ENCODE results near the gene RDH13. TPM values are rescaled to one million over a fixed set of nuclear protein-coding genes. Genes with fewer than 3 reads are reported as not detected.
A peak's percentile ranks its signal among the peaks of the same experiment; 100 is the strongest.
"Not testable (repeated sequence)": the region's sequence is repeated elsewhere in the genome, so short reads cannot be mapped to it uniquely, and the experiment has no call there.

RDH13 gene
- 100 to 1,000 TPM in 2 of 4 donors, 10 to 100 TPM in 2; 70.6 to 225 (median 108) TPM for total RNA-seq

DNA sequence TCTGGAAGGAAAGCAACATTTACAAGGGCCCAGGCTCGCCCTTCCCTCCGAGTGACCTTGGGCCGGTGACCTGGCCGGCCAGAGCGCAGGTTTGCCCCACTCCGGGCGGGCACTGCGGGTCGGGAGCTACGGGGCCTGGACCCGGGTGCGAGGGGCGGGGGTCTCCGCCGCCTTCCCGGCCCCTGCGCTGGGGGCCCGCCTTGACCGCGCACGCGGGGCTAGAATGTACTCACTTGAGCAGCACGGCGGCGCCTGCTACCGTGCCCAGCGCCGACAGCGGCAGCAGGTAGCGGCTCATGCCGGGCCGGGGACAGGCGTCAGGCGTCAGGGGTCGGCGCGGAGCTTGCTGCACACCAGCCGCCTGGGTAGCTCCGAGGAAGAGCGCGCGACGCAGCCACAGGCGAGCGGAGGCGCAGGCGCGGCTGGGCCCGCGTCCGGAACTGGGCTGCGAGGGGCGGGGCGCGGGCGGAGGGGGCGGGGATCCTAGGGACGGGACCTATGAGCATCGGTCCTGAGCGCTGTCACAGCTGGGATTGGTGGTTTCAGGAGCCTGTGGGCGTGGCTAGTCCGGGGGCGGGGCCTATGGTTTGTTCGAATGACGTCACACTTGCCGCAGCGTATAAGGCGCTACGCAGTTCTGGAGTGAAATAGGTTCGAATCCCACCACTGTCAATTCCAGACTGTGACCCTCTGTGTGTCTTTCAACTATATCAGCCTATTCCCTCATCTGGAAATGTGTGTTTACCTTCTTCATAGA is at the start of gene RDH13:
RDH13 (minus strand) TSS at position 414 of the 757 bp plus-strand sequence; CDS start at position 298, 116 bp downstream.
- no peak for TF ChIP-seq POLR2A (IDR thresholded peaks at IDR 0.05)
- TF ChIP-seq EP300 (IDR thresholded peaks at IDR 0.05) = no peak
- TF ChIP-seq, protein P1, sequence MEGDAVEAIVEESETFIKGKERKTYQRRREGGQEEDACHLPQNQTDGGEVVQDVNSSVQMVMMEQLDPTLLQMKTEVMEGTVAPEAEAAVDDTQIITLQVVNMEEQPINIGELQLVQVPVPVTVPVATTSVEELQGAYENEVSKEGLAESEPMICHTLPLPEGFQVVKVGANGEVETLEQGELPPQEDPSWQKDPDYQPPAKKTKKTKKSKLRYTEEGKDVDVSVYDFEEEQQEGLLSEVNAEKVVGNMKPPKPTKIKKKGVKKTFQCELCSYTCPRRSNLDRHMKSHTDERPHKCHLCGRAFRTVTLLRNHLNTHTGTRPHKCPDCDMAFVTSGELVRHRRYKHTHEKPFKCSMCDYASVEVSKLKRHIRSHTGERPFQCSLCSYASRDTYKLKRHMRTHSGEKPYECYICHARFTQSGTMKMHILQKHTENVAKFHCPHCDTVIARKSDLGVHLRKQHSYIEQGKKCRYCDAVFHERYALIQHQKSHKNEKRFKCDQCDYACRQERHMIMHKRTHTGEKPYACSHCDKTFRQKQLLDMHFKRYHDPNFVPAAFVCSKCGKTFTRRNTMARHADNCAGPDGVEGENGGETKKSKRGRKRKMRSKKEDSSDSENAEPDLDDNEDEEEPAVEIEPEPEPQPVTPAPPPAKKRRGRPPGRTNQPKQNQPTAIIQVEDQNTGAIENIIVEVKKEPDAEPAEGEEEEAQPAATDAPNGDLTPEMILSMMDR (IDR thresholded peaks at IDR 0.05) = no peak
- no peak for TF ChIP-seq POLR2AphosphoS5 (IDR thresholded peaks at IDR 0.05)
- Histone ChIP-seq H3K27me3 (peaks cover 15% of the 10 kb centered on the region), H3K36me3 (peaks cover 13% of the 10 kb centered on the region), H3K4me3 (peak within 1 kb of the TSS; percentile 80), H3K4me1 (peaks cover 10% of the 10 kb centered on the region), H3K27ac (peak within 1 kb of the TSS; percentile 83), H3K9me3 (no peaks in the 10 kb centered on the region)
- peak; percentile 98 to 99 for DNase-seq (ENCODE audit: low spot score in 2 of 2)
- under 1% methylated on average over 38 of the region's 70 CpGs for WGBS

DNA sequence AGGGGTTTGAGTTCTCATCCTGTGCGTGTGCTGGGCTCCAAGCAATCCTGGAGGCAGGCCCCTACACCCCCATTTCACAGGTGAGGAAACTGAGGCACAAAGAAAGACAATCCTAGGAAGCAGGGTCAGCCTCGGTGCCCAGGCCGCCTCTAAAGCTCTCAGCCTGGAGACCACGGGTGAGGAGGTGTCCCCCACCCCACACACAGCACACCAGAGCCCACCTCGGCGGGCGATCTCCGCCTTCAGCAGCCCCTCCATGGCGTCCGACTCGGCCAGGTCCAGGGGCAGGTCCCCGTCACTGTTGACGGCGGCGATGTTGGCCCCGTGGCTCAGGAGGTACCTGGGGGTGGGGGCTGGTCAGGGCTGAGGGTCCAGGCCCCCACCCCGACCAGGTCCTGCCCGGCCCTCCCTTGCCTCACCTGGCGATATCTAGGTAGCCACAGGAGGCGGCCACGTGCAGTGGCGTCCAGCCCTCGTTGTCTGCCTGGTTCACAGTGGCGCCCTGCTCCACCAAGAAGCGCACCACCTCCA is 49.4 kb upstream of the RDH13 start:
- H3K4me3 ChIP-seq = no peak overlapping the region
- H3K4me1 ChIP-seq = peaks cover 52% of the 10 kb centered on the region
- no peaks in the 10 kb centered on the region for H3K27me3 ChIP-seq
- peaks cover 26% of the 10 kb centered on the region for H3K36me3 ChIP-seq
- no peak for DNase-seq (ENCODE audit: low spot score in 2 of 2)
- H3K9me3 ChIP-seq = no peaks in the 10 kb centered on the region
- TF ChIP-seq, protein P1 (IDR thresholded peaks at IDR 0.05) = no peak
- no peak for TF ChIP-seq POLR2A (IDR thresholded peaks at IDR 0.05)
- TF ChIP-seq POLR2AphosphoS5 (IDR thresholded peaks at IDR 0.05) = no peak
- TF ChIP-seq EP300 (IDR thresholded peaks at IDR 0.05) = no peak
- H3K27ac ChIP-seq = peak overlapping the region; percentile 80
- 96% methylated on average over 11 of the region's 25 CpGs for WGBS

DNA sequence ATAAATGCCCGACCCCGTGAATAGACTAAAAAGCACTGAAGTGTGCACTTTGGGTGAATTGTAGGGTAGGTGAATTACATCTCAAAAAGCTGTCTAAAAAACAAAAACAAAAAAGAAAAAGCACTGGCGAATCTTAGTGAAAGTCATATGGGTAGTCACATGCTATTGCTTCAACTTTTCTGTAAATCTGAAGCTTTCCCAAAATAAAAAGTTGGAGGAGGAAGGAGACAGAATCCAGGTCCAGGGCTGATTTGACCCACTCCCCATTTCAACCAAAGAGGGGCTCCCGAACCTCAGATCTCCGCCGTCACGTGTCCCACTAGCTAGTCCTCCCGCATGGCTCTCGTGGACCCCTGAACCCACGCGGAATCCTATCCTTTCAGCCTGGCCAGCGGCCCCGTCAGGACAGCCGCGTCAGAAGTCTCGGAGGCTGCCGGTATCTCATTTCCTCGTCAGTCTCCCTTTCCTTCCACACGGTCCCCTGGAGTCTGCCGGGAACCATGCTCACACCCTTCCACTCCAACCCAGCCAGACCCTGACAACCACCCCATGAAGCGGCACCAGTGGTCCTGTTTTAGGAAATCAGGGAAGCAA is 48.4 kb upstream of the RDH13 start:
- WGBS = 77% methylated on average over 21 of the region's 21 CpGs
- Histone ChIP-seq H3K4me3 (no peak overlapping the region), H3K9me3 (no peaks in the 10 kb centered on the region), H3K36me3 (peaks cover 26% of the 10 kb centered on the region), H3K4me1 (peaks cover 49% of the 10 kb centered on the region), H3K27me3 (no peaks in the 10 kb centered on the region), H3K27ac (peak overlapping the region; percentile 80)
- no peak for DNase-seq (ENCODE audit: low spot score in 2 of 2)
- TF ChIP-seq POLR2A (IDR thresholded peaks at IDR 0.05) (no peak), EP300 (IDR thresholded peaks at IDR 0.05) (no peak), POLR2AphosphoS5 (IDR thresholded peaks at IDR 0.05) (no peak)
- TF ChIP-seq, protein P1 (IDR thresholded peaks at IDR 0.05) = no peak

- H3K9me3 ChIP-seq = no peaks in the 10 kb centered on the region
- H3K4me3 ChIP-seq = no peak overlapping the region
- no peak for TF ChIP-seq POLR2A (IDR thresholded peaks at IDR 0.05)
- no peak for TF ChIP-seq POLR2AphosphoS5 (IDR thresholded peaks at IDR 0.05)
- TF ChIP-seq, protein P1 (IDR thresholded peaks at IDR 0.05) = no peak
- no peak for TF ChIP-seq EP300 (IDR thresholded peaks at IDR 0.05)
- 89% methylated on average over 10 of the region's 20 CpGs for WGBS
- peaks cover 26% of the 10 kb centered on the region for H3K36me3 ChIP-seq
- no peak overlapping the region for H3K27ac ChIP-seq
- no peak for DNase-seq (ENCODE audit: low spot score in 2 of 2)
- no peaks in the 10 kb centered on the region for H3K27me3 ChIP-seq
- peaks cover 33% of the 10 kb centered on the region for H3K4me1 ChIP-seq
Observed at GRCh38 chr19:55109527-55110291, 46.8 kb upstream of the RDH13 start.

DNA sequence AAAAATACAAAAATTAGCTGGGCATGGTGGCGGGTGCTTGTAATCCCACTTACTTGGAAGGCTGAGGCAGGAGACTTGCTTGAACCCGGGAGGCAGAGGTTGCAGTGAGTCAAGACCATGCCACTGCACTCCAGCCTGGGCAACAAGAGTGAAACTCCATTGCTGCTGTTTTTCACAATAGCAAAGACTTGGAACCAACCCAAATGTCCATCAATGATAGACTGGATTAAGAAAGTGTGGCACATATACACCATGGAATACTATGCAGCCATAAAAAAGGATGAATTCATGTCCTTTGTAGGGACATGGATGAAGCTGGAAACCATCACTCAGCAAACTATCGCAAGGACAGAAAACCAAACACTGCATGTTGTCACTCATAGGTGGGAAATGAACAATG is 44.3 kb upstream of the RDH13 start:
- not testable (repeated sequence) for H3K4me3 ChIP-seq; H3K27me3 ChIP-seq; H3K9me3 ChIP-seq; H3K27ac ChIP-seq; H3K4me1 ChIP-seq; DNase-seq (ENCODE audit: low spot score in 2 of 2)
- 96% methylated on average over 3 of the region's 3 CpGs for WGBS
- peaks cover 34% of the 10 kb centered on the region for H3K36me3 ChIP-seq
